B cell (primary cell): ENCODE measurements around the gene SCP2. TPM values are rescaled to one million over a fixed set of nuclear protein-coding genes. Genes with fewer than 3 reads are reported as not detected.

Experiments used
- ATAC-seq: fragments of 200-7000 bp; cut with Tn5 transposase; one replicate; pipeline ENCODE4 v1.10.0; 2021; ENCODE audit warnings: low read depth, mild to moderate bottlenecking, moderate number of reproducible peaks, moderate library complexity
- CTCF ChIA-PET: fragments of 350-600 bp; sonication (Branson Sonifier 250); formaldehyde crosslinking; loops from one replicate; lab custom pipeline; 2021; ENCODE audit warnings: antibody characterized with exemption, inconsistent platforms; lab: Charles Lee
- POLR2A ChIA-PET: fragments of 350-600 bp; sonication (Branson Sonifier 250); formaldehyde crosslinking; loops from one replicate; lab custom pipeline; 2021; ENCODE audit warnings: antibody characterized with exemption; lab: Charles Lee
- DNase-seq: peaks from one replicate; pipeline ENCODE4 v3.0.0; 2013
- H2AFZ ChIP-seq: 2 replicates; pipeline ENCODE4 v1.6.1; 2012; ENCODE audit warnings: mild to moderate bottlenecking, low read depth, low read length; ENCODE audit not compliant: insufficient read depth, poor library complexity, severe bottlenecking
- H3K27ac ChIP-seq, 2 donors: 1 replicate in 1 of 2; 2 replicates in 1 of 2; pipeline ENCODE4 v1.5.1; 2012 to 2013; ENCODE audit warnings: low read length in 2 of 2, mild to moderate bottlenecking in 2 of 2, moderate library complexity in 1 of 2
- H3K27me3 ChIP-seq, 4 experiments: fragments of 200-600 bp in 1 of 4; sonication (generic) in 1 of 4; replicated peaks in 1 of 4; 1 replicate in 2 of 4; 2 replicates in 2 of 4; pipeline versions ENCODE4 v1.6.1 to v1.7.0; 2013 to 2016; ENCODE audit warnings: low read length in 3 of 4, mild to moderate bottlenecking in 2 of 4, mixed read lengths in 1 of 4, moderate library complexity in 1 of 4; ENCODE audit not compliant: insufficient read depth in 4 of 4, control insufficient read depth in 3 of 4; ENCODE audit errors: control extremely low read depth in 1 of 4
- H3K36me3 ChIP-seq, 2 experiments: replicated peaks in 1 of 2; 1 replicate in 1 of 2; 2 replicates in 1 of 2; pipeline versions ENCODE4 v1.6.1 to v1.7.1; 2013; ENCODE audit warnings: low read length in 1 of 2; ENCODE audit not compliant: insufficient read depth in 2 of 2, control insufficient read depth in 1 of 2; ENCODE audit errors: control extremely low read depth in 1 of 2, extremely low read depth in 1 of 2
- H3K4me1 ChIP-seq, 2 donors: fragments of 200-600 bp in 1 of 2; sonication (generic) in 1 of 2; 1 replicate in 1 of 2; 2 replicates in 1 of 2; pipeline versions ENCODE4 v1.5.1 to v1.6.1; 2013 to 2017; ENCODE audit warnings: low read length in 2 of 2; ENCODE audit not compliant: control insufficient read depth in 2 of 2, insufficient read depth in 2 of 2
- H3K4me2 ChIP-seq: replicated peaks from 2 replicates; pipeline ENCODE3; 2012; ENCODE audit warnings: mild to moderate bottlenecking, low read depth, low read length; ENCODE audit not compliant: poor library complexity, severe bottlenecking
- H3K4me3 ChIP-seq, 5 experiments: fragments of 200-600 bp in 1 of 5; sonication (generic) in 1 of 5; 1 replicate in 3 of 5; 2 replicates in 2 of 5; pipeline versions ENCODE4 v1.5.1 to v1.7.0; 2011 to 2016; ENCODE audit warnings: low read length in 4 of 5, mild to moderate bottlenecking in 4 of 5, low read depth in 2 of 5, control low read depth in 1 of 5, moderate library complexity in 1 of 5; ENCODE audit not compliant: insufficient read depth in 1 of 5; ENCODE audit errors: control extremely low read depth in 1 of 5, extremely low read depth in 1 of 5
- H3K79me2 ChIP-seq: fragments of 200-600 bp; sonication (generic); one replicate; pipeline ENCODE4 v1.6.0; 2016; ENCODE audit warnings: low read length; ENCODE audit not compliant: control insufficient read depth, insufficient read depth
- H3K9ac ChIP-seq: fragments of 200-600 bp; sonication (generic); 2 replicates; pipeline ENCODE4 v1.6.1; 2017; ENCODE audit warnings: mild to moderate bottlenecking, low read length, moderate library complexity
- H3K9me3 ChIP-seq, 3 donors: one replicate each; pipeline versions ENCODE4 v1.6.1 to v1.7.1; 2013; ENCODE audit warnings: low read length in 2 of 3; ENCODE audit not compliant: control insufficient read depth in 2 of 3, insufficient read depth in 1 of 3; ENCODE audit errors: control extremely low read depth in 1 of 3
- H4K20me1 ChIP-seq: 2 replicates; pipeline ENCODE4 v1.6.0; 2012; ENCODE audit warnings: mild to moderate bottlenecking, low read length; ENCODE audit not compliant: insufficient read depth, control insufficient read depth, poor library complexity, severe bottlenecking
- H3K27ac Mint-ChIP-seq: one replicate; pipeline ENCODE4 v1.8.0; 2021; ENCODE audit warnings: mixed read lengths
- H3K27me3 Mint-ChIP-seq: one replicate; pipeline ENCODE4 v1.8.0; 2021; ENCODE audit warnings: mixed read lengths
- H3K4me1 Mint-ChIP-seq: one replicate; pipeline ENCODE4 v1.8.0; 2021; ENCODE audit warnings: mixed read lengths
- H3K4me3 Mint-ChIP-seq: one replicate; pipeline ENCODE4 v1.8.0; 2021; ENCODE audit warnings: mixed read lengths
- H3K9me3 Mint-ChIP-seq: one replicate; pipeline ENCODE4 v1.8.0; 2022; ENCODE audit warnings: mixed read lengths; ENCODE audit not compliant: insufficient read depth
- CTCF ChIP-seq: fragments of 200-600 bp; IDR thresholded peaks from one replicate; pipeline ENCODE4 v1.8.0; 2022; ENCODE audit warnings: antibody characterized with exemption, mild to moderate bottlenecking
- EZH2 ChIP-seq: IDR thresholded peaks from 2 replicates; pipeline ENCODE4 v1.6.1; 2012; ENCODE audit warnings: borderline replicate concordance, low read depth, mild to moderate bottlenecking, moderate library complexity, low read length; ENCODE audit not compliant: insufficient read depth, poor library complexity, severe bottlenecking
- WGBS: methylation state at CpG from one replicate; pipeline ENCODE4 v1.1.5; 2013; ENCODE audit warnings: missing lambda C conversion rate; ENCODE audit not compliant: insufficient coverage; 5-methylcytosine and 5-hydroxymethylcytosine counted together
- intact Hi-C: fragments of 100-400 bp; cut with micrococcal nuclease; formaldehyde crosslinking; loops from one replicate; pipeline ENCODE4 v1.10.0; 2022
- polyA plus RNA-seq: library from polyadenylated mRNA; depleted of rRNA; stranded (reverse); fragments of >200 nt; gene quantifications from 2 replicates; pipeline ENCODE4 v1.2.3, GENCODE V29; 2012
- total RNA-seq, 2 donors: library from RNA; stranded (reverse); fragments of 120-200 nt in 1 of 2; gene quantifications; 1 replicate in 1 of 2; 2 replicates in 1 of 2; pipeline versions ENCODE4 v1.2.3 to v1.2.4, GENCODE V29; 2013 to 2022

SCP2 gene
- total and polyA plus RNA-seq, 2 donors (not counting 1 experiment from before 2014, with no cell fraction given): 19.4 to 46.6 TPM

DNA sequence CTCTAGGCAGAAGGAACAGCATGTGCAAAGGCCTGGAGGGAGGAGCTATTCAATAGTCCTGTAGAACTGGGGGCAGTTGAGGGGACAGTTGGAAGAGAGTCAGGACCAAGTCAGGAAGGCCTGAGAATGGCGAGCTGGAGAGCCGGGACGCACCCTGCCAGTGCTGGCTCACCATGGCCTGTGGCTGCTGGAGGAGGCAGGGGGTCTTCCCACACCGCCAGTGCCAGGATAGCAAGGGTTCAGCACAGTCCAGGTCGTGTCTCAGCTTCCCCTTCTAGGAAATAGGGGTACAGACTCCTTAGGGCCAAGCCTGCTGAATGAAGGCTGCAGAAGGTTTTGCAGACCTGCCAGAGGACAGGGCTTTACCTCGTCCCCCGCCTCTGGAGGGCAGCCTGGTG is 142.2 kb downstream of the SCP2 start:
- Histone ChIP-seq H3K9ac (no peak overlapping the region), H4K20me1 (no peaks in the 10 kb centered on the region), H3K27ac (no peak overlapping the region), H3K4me3 (no peak overlapping the region), H3K4me1 (no peaks in the 10 kb centered on the region), H3K36me3 (no peaks in the 10 kb centered on the region), H3K9me3 (no peaks in the 10 kb centered on the region), H2AFZ (no peak overlapping the region), H3K27me3 (peaks cover 0 to 6% (median 1%) of the 10 kb centered on the region in 4 experiments), H3K4me2 (no peak overlapping the region), H3K79me2 (no peaks in the 10 kb centered on the region)
- POLR2A ChIA-PET: no interaction called here
- WGBS: 89% methylated on average over 7 of the region's 7 CpGs
- DNase-seq (no peak), ATAC-seq (no peak)
- no peak for TF ChIP-seq EZH2
- TF ChIP-seq CTCF: no peak
- Mint-ChIP-seq H3K9me3 (no peaks in the 10 kb centered on the region), H3K4me3 (no peak overlapping the region), H3K27me3 (peaks cover 14% of the 10 kb centered on the region), H3K4me1 (no peaks in the 10 kb centered on the region), H3K27ac (no peak overlapping the region)
- intact Hi-C loops: no loop called here
- CTCF ChIA-PET: no interaction called here

DNA sequence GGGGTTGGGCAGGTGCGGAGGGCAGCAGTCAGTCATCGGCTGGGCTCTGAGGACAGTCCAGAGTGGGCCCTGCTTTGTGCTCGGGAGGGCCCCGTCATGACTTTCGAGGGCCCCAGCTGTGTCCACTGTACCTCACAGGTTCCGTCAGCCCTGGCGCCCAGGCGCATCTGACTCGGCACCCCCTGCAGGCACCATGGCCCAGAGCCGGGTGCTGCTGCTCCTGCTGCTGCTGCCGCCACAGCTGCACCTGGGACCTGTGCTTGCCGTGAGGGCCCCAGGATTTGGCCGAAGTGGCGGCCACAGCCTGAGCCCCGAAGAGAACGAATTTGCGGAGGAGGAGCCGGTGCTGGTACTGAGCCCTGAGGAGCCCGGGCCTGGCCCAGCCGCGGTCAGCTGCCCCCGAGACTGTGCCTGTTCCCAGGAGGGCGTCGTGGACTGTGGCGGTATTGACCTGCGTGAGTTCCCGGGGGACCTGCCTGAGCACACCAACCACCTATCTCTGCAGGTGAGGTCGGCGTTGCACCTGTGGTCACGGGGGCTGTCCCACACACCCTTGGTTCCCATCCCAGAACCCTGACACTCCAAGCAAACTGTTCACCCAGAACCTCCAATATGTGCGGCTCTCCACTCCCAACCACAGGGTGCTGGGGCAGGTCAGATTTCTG is 142.7 kb downstream of the SCP2 start:
- Histone ChIP-seq H3K4me3 (no peak overlapping the region), H3K4me1 (no peaks in the 10 kb centered on the region), H3K27ac (no peak overlapping the region), H3K9ac (no peak overlapping the region), H3K79me2 (no peaks in the 10 kb centered on the region), H3K9me3 (no peaks in the 10 kb centered on the region), H2AFZ (no peak overlapping the region), H4K20me1 (no peaks in the 10 kb centered on the region), H3K4me2 (no peak overlapping the region), H3K27me3 (peaks cover 0 to 4% (median 0%) of the 10 kb centered on the region in 4 experiments), H3K36me3 (no peaks in the 10 kb centered on the region)
- H3K27ac Mint-ChIP-seq: no peak overlapping the region
- DNase-seq (no peak), ATAC-seq (no peak)
- peaks cover 10% of the 10 kb centered on the region for H3K27me3 Mint-ChIP-seq
- 90% methylated on average over 30 of the region's 31 CpGs for WGBS
- POLR2A ChIA-PET: no interaction called here
- H3K9me3 Mint-ChIP-seq: no peaks in the 10 kb centered on the region
- H3K4me1 Mint-ChIP-seq: no peaks in the 10 kb centered on the region
- CTCF ChIA-PET: no interaction called here
- TF ChIP-seq CTCF: no peak
- TF ChIP-seq EZH2: no peak
- no peak overlapping the region for H3K4me3 Mint-ChIP-seq
- intact Hi-C loops: no loop called here
